Left colon (tissue), 2 donors: ENCODE results near the gene RHEX. TPM values are rescaled to one million over a fixed set of nuclear protein-coding genes. Genes with fewer than 3 reads are reported as not detected.

Experiments used
- ATAC-seq: fragments of 200-7000 bp; cut with Tn5 transposase; one replicate; pipeline ENCODE4 v1.9.1; 2020; ENCODE audit warnings: mild to moderate bottlenecking, moderate library complexity
- DNase-seq, 2 donors: peaks; one replicate each; pipeline ENCODE4 v3.0.0-alpha.2; 2020
- intact Hi-C, 2 donors: fragments of 100-400 bp; cut with DNase I in 1 of 2; cut with micrococcal nuclease in 1 of 2; formaldehyde crosslinking; loops; one replicate each; pipeline versions ENCODE4 v1.11.2 to v1.14.0; 2022; cut with DNase I, micrococcal nuclease
- total RNA-seq, 2 donors: library from RNA; stranded (reverse); fragmentation: NEBNext Ultra II Directional; extraction: Animal tissue kit (Norgen Biotek cat#: 25700); gene quantifications; one replicate each; pipeline ENCODE4 v1.2.1, GENCODE V29; 2021
- donor health status: DM: no; HTN: no; CAD: no.
- donor health status: DM: yes; HTN: yes; CAD: no.

Gene RHEX
- total RNA-seq, 2 donors from 2014 or later: 0.43 to 1.6 TPM

- intact Hi-C loops: no loop called here
- ATAC-seq (no peak), DNase-seq (no peak)
Observed at GRCh38 chr1:206127336-206127735, 74.4 kb downstream of the RHEX start.

- no peak for ATAC-seq
- no peak for DNase-seq
- intact Hi-C loops: no loop called here
Observed at GRCh38 chr1:206128196-206128595, 75.2 kb downstream of the RHEX start.

DNA sequence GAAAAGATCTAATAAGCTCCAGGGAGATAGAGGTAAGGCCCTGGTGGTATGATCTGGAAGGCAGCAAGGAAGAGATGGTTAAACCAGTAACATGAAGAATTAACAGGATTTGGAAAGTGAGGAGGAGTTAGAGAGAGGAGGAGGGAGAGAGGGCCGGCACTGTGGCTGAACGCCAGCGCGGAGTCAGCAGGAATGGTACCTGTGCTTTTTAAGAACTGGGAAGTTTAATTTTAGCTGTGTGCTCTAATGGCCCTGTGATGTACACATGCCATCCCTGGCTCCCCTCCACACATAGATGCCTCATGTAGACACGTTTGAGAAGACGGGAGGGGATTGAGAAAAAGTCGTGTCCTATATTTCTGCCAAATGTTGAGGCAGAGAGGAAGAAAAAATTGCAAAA is 78.1 kb downstream of the RHEX start:
- no peak for DNase-seq
- ATAC-seq: no peak
- intact Hi-C loops: no loop called here

GRCh38 chr1:206133751-206134415 is 80.9 kb downstream of the RHEX start:
- intact Hi-C loops: no loop called here
- peak; percentile 95 for ATAC-seq
- no peak for DNase-seq

DNA sequence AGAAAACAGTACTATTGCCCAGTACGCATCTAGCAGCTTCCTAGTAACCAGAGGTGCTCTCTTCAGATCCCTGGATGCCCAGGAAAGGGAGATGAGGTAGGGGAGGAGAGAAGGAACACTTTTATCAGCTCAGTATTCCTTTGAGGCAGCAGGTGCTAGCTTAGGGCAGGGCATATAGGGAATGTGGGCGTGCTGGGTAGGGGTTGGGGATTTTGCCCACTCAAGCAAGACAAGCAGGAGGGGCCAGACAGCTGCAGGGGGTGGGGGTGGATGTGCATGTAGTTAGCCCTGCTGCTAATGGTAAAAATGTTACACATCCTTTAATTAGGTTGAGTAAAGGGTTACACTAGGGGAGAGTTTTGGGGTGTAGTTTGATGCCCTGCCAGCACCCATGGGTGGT is 82.3 kb downstream of the RHEX start:
- ATAC-seq: no peak
- no peak for DNase-seq
- intact Hi-C loops: no loop called here

- intact Hi-C loops: no loop called here
- ATAC-seq: no peak
Observed at GRCh38 chr1:206136241-206136640, 83.3 kb downstream of the RHEX start.

GRCh38 chr1:206142011-206142410 is 89.0 kb downstream of the RHEX start:
- intact Hi-C loops: no loop called here
- no peak for ATAC-seq
- no peak for DNase-seq

More at GRCh38 chr1:206136241-206136640, 83.3 kb downstream of the RHEX start:
- no peak for DNase-seq

- DNase-seq (no peak), ATAC-seq (no peak)
- intact Hi-C loops: no loop called here
Observed at GRCh38 chr1:206142770-206143169, 89.8 kb downstream of the RHEX start.

- no peak for ATAC-seq
- intact Hi-C loops: no loop called here
- DNase-seq: no peak
Observed at GRCh38 chr1:206143537-206144172, 90.7 kb downstream of the RHEX start.

- intact Hi-C loops: no loop called here
- no peak for ATAC-seq
- no peak for DNase-seq
Observed at GRCh38 chr1:206144605-206145004, 91.6 kb downstream of the RHEX start.

GRCh38 chr1:206145771-206146290 is 92.9 kb downstream of the RHEX start:
- intact Hi-C loops: no loop called here
- DNase-seq: no peak
- ATAC-seq: no peak

Other genes starting within 250 kb of the RHEX start
- gene SLC41A1, start 240.0 kb upstream of the RHEX start, total RNA-seq: 1 to 10 TPM; 4.4 to 4.9 TPM
- gene PM20D1, start 203.0 kb upstream of the RHEX start, total RNA-seq: under 1 TPM in 1 of 2 donors, not detected in 1; 0.17 TPM
- gene SLC26A9, start 109.7 kb upstream of the RHEX start, total RNA-seq: not detected
- gene RAB7B, start 49.8 kb upstream of the RHEX start, total RNA-seq: 1 to 10 TPM in 1 of 2 donors, under 1 TPM in 1; 0.34 to 2.3 TPM
- 10 to 100 TPM; 20.7 to 57.4 TPM for gene CTSE, start 29.3 kb upstream of the RHEX start, total RNA-seq
- under 1 TPM; 0.61 to 0.89 TPM for gene AVPR1B, start 64.2 kb downstream of the RHEX start, total RNA-seq
- gene FAM72A, start 149.7 kb downstream of the RHEX start, total RNA-seq: 1 to 10 TPM; 1.9 to 2.5 TPM
- gene SRGAP2, start 150.4 kb downstream of the RHEX start, total RNA-seq: 10 to 100 TPM; 13.1 to 15.0 TPM